Islet of Langerhans (tissue), 1 donor: ENCODE data around the gene MRPL36.
"Not testable (repeated sequence)": the region's sequence is repeated elsewhere in the genome, so short reads cannot be mapped to it uniquely, and the experiment has no call there.

Experiments
- FAIRE-seq: peaks from one replicate; lab custom pipeline; 2011; peaks lifted over from hg19 to GRCh38; lab: Jason Lieb, UNC

MRPL36 gene

DNA sequence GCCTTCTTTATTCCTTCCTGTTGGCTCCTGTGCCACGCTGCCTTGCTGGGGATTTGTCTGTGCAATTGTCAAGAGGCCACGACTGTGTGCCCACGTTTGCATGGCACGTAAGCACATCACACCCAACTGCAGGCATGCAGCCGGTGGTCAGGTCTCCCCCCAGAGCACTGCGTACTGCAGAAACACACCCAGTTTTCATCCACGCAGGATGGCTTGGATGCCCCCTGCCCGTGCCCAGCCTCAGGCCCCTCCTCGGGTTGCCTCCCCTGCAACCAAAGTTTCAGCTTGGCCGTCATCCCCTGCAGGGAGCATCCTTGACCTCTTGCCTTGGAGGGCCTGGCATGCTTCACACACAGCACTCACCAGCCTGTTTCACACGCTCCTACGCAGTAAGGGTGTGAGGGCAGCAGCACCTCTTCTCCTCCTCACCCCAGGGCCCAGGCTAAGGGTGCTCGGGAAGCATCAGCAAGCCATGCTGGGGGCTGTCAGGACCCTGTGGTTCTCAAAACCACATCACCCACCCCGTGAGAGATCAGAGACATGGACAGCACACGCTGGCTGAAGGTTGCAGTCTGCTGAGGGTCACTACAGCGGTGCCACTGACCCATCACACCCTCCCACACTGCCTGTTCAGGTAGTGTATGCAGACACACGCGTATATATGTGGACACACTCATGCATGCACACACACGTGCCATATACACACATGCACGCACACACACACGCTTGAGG is 3.1 kb downstream of the MRPL36 start:
- FAIRE-seq: no peak

DNA sequence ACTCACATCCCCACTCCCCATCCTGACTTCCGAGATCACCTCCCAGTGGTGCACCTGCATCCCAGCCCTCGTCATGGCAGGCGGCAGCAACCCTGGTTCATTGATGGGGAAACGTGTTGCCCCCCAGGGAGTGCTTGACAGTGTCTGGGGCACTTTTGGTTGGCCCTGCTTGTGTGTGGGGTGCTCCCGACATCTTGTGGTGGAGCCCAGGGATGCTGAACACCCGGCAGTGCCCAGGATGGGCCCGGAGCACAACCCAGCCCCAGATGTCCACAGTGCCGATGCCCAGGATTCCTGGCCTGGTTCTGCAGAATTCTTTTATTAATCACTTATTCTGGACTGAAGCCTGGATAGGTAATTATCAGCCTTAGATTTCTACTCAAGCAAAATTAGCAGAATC is 3.7 kb downstream of the MRPL36 start:
- no peak for FAIRE-seq

DNA sequence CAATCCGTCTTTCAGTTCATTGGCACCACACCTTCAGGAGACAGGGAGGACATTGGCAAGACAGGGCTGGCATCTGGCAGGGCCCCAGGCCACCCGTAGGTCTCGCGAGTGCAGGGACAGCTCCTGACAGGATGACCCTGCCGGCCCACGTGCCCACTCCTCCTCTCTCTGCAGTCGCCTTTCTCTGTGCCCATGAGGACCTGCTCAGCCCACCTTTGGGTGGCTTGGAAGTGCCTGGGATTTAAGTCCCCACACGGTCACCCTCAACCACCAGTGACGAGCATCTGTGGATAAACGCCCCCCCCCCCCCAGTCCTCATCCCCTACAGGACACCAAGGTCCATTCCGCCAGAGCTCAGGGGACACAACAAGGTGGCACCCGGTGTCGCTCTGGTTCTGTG is 4.1 kb downstream of the MRPL36 start:
- FAIRE-seq: no peak

DNA sequence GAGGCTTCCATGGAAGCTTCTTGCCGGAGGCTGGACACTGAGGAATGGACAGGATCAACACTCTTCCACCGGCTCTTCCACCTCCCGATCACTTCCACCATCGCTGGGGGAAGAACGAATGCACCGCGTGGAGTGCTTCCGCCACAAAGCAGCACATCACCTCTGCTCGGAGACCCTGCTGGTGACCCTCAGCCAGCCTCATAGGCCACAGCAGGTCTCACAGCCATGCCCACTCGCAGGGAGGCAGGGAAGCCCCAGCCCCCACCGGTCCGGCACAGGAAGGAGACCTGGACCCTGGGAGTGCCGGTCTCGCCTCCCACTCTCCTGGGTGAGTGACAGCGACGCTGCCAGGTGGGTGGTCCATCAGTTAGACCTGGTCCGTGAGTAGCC is 4.7 kb downstream of the MRPL36 start:
- no peak for FAIRE-seq

DNA sequence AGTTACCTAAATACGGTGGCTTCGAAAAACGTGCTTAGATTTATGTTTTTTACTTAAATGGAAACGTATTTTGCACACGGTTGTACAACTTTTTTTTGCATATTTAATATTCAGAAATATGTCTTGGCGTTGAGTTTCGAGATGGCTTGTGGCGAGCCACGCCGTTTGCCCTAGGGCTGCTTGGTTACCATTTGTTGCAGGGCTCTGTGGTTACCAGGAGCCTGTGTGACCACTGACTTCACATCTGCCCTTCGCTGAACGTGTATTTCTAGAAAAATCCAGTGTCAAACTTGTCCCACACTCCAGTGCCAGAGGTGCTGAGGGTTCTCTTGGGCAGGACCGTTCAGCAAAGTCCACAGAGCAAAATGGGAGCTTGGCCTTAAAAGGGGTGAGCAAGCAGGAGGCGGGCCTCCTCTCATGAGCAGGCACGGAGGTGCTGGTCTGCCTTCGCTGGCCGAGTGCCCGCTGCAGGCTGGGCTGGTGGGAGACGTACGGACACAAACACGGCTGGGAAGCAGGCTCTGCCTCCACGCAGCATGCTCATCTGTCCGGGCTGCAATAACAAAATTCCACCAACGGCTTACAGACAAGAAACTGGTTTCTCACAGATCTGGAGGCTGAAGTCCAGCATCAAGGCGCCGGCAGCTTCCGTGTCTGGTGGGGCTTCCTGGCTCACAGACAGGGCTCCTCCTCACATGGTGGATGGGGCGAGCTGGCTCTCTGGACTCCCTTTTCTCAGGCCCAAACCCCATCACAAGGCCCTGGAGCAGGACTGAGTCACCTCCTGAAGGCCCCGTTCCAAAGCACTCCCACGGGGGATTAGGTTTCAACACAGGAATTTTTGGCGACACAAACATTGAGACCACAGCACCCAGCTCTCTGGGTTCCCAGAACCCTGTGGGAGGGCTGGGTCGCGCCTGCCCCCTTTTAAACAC is 5.4 kb downstream of the MRPL36 start:
- FAIRE-seq: no peak

DNA sequence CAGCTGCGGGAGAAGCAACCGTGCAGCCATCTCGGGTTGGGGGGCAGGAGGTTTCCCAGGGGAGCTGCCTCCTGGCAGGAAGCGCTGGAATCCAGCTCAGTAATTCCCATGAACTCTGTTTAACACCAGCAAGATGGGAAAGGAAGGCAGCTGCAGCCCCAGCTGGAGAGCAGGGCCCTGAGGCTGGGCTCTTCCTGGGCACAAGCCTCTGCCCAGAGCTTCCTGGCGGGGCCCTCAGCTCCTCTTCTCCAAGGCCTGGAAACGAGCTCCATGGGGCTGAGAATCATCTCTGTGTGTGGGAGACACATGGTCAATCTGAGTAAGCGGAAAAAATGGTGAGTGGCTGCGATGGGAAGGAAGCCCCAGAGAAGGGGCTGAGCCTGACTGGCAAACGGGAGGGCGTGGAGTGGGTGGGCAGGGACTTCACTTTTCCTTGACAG is 6.3 kb downstream of the MRPL36 start:
- no peak for FAIRE-seq

DNA sequence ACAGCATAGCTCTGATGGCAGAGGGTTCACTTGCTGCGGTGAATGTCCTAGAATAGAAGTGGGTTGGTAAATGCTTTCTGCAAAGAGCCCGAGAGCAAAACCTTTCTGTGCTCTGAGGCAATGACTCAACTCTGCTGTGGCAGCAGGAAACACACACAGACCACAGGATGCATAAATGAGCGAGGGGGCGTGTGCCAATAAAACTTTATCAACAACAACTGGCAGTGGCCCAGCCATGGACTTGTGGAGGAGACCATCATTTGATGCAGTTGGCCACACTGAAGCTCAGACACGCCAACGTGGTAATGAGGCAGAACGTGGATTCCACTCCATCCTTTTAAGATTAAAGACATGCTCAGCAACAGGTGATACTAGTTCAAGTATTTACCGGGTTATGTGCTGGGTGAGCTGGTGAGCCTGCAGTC is 6.8 kb downstream of the MRPL36 start:
- no peak for FAIRE-seq

DNA sequence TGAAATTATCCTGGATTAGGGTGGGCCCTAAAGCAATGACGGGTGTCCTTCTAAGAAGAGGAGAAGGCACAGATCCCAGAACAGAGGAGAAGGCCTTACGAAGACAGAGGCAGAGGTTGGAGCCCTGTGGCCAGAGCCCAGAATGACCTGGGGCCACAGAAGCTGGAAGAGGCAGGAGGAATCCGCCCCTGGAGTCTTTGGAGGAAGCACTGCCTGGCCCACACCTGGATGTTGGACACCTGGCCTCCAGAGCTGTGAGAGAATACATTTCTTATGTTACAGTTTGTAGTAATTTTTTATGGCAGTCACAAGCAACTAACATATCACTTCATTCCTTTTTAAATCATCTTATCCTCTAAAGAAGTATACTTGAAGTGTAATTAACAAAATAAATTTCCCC is 8.5 kb downstream of the MRPL36 start:
- FAIRE-seq: no peak

DNA sequence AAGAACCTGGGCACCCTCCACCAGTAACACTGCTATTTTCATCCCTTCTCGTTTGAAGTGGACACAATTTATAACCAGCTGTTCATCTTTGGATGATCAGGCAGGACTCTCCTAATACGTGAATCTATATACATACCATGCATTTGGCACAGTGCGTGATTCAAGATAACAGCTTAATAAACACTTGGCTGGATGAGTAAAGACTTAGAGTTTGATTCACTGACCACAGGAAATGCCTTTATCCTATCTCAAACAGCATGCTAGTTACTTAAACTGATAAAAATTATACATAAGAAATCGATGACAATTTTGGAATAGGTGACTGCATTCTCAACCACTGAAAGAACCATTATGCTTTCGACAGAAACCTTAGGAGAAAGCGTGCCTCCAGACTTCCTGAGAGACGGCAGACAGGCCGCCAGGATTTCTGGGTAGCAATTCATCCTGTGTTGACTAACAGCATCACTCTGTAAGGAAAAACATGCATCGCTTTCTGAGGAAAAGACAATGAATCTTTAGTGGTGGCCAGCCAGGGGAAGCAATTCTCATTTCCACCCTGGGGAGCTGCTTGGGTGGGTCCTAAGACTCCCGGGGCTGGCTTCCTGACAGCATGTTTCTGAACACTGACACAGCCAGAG is 9.7 kb downstream of the MRPL36 start:
- no peak for FAIRE-seq

DNA sequence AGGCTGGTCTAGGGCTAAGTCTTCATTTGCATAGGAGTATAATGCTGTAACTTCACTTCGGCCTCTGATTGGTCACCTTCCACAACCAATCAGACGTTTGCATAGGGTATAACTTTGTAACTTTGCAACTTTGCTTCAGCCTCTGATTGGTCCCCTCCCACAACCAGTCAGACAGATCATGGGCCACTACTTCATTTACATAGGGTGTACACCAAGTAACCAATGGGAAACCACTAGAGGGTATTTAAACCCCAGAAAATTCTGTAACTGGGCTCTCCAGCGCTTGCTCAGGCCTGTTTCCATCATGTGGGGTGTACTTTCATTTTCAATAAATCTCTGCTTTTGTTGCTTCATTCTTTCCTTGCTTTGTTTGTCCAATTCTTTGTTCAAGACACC is 10.2 kb downstream of the MRPL36 start:
- not testable (repeated sequence) for FAIRE-seq

DNA sequence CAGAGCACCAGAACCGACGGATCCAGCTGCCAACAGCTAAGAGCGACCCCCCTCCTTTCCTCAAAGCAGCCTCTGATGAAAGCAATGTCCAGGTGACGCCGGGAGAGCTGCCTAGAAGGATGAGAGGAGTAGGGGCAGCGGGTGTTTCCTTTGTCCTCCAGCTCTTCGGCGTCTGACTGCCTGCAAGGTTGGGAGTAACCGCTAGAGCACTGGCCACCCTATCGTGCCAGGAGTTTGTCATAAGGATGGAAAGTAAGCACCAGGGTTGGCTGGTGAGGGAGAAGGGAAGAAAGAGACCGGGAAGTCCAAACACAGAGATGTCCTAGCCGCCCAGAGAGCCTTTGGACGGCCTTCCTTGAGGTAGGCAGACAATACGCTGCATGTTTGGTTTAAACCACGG is 10.8 kb downstream of the MRPL36 start:
- FAIRE-seq: no peak

DNA sequence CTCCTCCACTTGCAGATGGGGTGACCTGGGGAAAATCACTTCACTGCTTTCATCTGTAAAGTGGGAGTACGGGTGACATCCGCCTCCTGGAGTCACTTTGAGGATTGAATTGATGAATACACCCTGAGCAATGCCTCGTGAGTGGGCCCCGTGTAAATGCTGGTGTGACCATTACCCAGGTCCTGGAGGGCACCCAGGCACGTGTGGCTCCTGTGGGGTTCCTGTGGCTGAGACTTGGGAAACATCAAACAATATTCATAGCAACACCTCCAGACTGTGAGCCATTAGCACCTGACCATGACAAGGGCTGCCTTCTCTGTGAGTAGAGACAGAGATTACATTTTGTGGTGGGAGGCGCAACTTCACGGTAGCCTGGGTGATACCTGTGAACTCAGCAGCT is 11.4 kb downstream of the MRPL36 start:
- FAIRE-seq: no peak

DNA sequence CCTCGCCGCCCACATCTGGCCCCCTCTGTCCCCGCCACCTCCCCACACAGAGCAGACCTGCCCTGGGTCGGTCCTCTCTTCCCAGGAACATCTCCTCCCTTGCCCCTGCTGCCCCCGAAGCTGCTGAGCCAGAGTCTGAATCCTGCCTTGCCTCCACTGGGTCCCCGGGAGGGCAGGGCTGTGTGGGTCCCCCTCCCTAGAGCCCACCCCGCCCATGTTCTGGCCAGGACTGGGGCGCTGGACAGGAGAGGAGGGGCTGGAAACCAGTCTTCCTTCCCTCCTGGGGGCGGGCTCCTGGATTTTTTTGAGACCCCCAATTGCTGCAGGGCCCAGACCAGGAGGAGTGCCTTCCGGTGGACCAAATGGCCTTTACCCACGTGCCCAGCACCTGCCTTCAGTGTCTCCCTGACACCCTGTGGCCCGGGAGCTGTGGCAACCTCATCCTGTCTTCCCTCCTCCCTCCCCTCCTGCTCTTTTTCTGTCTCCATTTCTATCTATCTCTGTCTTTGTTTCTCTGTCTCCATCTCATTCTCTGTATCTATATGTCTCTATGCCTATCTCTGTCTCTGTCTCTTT is 12.1 kb downstream of the MRPL36 start:
- no peak for FAIRE-seq

DNA sequence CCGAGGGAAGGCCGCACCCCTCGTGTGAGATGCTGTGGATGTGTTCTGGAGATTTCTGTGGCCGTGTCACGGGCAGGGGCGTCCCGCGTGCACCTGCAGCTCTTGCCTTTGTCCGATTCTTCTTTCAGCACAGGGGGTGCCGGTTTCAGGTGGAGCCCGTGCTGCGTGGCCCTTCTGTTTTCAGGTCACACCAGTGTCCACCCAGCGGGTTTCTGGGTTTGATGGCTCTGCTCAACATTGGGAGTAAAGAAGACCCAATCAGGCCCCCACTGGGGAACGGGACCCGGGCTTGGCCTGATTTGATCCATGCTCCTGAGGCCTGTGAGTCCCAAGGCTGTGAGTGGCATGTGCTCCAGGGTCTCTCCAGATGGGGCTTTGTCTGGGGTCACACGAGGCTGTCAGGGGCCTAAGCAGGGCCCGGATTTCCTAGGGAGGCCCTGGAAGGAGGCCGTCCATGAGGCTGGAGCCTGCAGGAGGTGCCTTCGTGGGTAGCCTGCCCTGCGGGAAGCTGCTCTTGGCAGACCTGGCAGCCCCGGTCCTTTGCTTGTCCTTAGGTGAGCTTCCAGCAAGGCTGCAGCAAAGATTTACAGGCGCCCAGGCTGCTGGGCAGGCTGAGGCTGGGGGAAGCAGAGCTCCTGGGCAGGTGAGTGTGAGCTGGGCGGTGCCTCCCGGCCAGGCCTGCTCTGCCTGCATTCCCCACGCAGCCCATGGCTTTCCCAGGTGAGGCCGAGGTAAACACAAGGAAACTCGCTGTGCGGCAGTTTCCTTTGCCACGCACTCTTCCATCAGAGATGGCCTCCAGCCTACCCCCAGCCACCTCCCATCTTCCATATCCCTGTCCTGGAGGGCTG is 12.8 kb downstream of the MRPL36 start:
- FAIRE-seq: no peak

DNA sequence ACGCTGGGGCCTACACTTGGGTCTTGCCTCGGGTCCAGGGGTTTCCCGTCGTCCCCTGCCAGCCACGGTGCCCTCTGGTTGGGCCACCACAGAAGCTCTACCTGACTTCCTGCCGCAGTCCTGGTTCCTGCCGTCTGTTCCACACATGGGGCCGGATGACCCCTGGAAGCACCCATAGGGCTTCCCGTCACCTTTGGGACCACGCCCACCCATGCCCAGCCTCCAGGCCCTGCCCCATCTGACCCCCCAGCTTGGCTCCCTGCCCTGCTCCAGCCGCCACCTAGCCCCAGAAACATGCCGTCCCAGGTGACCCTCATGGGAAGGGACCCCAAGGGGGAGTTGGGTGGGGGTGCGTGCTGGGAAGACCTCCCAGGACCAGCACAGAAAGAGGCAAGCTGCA is 13.7 kb downstream of the MRPL36 start:
- no peak for FAIRE-seq

DNA sequence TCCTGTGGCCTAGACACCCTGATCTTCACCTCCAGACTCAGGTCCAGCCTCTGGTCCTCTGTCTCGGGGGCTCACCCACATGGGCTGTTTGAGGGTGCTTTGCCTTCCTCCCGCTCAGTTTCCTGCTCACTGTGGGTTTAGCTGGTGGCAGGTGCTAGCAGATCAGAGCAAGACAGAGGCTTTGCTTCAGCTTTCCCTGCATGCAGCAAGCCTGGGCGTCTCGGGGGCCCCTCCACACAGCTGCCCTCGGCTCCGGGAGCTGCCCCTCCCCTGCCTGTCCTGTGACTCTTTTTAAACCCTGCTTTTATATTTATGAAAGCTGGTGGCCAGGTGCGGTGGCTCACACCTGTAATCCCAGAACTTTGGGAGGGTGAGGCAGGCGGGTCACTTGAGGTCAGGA is 14.6 kb downstream of the MRPL36 start:
- FAIRE-seq: no peak

DNA sequence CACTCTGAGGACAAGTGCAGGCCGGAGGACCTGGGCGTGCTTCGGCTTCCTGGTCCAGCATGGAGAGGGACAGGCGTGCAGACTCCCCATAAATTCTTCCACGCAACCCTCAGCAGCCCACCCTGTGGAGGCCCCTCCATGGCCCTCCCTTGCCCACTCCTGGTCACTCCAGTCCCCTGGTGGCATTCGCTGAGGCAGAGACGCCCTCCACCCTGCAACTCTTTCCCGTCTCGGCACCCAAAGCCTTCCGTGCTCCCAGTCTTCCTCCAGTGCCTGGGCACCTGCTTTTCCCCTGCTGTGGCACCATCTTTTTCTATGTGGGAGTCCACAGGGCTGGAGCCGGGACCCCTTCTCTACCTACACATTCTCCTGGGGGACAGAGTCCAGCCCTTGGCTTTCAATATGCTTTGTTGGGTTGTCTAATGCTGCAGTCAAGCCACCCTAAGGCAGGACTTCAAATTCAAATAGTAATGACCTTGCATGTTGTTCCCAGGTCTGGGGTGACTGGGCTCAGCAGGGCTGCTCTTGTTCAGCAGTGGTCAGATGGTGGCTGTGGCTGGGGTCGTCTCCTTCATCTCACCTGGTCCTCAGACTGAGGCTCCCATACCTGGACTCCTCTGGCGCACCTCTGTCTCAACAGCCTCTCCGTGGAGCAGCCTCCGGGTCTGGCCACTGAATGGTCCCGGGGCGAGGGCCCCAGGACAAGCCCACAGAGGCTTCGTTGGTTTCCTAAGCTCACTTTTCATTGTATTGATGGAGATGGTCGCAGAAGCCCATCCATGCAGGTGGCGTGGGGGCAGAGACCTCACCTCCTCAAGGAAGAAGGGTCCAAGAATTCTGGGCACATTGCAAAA is 15.2 kb downstream of the MRPL36 start:
- no peak for FAIRE-seq

DNA sequence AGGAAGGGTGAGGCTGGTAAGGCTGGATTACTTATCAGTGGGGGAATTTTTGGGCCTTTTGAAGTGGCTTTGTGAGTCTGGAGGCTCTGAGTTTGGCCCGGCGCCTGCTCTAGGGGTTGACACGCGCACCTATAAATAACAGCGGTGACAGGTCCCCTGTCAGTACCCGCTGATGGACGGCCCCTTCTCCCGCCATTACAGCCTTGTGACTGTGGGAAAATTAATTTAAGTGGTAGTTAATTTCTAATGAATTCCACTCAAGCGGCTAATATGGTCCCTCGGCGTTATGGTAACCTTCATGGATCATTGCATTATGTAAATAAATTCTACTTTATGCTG is 16.5 kb downstream of the MRPL36 start:
- FAIRE-seq: no peak

DNA sequence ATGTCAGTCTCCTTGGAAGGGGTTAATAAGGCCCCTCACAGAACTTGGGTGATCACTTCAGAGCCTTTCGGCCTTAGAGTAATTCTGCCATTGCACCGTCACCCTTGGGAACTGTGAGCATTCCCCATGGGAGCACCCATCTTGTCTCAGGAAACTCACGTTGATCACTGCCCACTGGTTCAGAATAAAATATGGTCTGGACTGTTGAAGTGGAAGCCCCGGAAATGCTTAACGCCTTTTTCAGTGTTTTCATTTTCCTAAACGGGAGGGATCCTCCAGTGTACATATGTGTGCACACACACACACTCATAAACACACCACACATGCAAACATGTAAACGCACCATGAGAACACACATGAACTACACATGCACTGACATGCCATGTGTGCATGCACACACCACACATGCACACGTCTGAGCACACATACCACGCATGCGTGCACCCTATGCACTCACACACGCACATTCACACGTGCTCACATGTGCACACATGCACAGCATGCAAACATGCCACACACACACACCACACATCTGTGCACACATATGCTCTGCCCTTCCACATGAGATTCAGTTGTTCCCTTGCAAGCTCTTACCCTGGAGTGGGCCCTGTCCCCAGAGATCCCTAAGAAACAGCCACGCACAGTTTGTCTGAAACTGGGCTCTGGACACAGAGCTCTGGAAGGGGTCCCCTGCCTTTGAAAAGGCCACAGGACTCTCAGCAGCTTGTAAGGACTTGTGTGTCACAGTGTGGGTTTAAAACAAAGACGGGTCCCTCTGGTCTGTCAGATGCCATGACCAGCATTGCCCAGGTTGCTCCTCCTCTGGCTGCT is 17.0 kb downstream of the MRPL36 start:
- no peak for FAIRE-seq
